ENCODE measurements around the gene PLK3.
"Not testable (repeated sequence)": the region's sequence is repeated elsewhere in the genome, so short reads cannot be mapped to it uniquely, and the experiment has no call there.

The PLK3 gene

DNA sequence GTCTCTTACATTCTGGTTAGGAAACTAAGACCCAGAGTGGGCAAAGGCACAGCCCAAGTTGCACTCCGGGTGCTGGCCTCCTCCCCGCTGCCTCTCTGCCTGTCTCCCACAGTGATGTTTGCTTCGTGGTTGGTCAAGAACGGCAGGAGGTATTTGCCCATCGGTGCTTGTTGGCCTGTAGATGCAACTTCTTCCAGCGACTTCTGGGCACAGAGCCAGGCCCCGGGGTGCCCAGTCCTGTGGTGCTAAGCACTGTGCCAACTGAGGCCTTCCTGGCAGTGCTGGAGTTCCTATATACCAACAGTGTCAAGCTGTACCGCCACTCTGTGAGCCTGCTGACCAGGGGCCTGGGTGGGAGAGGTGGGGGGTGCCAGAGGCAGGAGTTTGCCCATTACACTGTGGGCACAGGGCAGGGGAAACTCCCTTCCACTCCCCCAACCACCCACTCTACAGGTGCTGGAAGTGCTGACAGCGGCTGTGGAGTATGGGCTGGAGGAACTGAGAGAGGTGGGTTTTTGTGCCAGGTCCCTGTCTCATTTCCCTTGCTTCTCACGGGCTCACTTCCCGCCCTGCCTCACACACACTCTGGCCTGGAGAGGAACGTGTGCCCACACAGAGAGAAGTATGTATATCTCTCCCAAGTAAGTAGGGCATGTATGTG is 10.1 kb downstream of the PLK3 start:
- DNase-seq: peak; percentile 97

DNA sequence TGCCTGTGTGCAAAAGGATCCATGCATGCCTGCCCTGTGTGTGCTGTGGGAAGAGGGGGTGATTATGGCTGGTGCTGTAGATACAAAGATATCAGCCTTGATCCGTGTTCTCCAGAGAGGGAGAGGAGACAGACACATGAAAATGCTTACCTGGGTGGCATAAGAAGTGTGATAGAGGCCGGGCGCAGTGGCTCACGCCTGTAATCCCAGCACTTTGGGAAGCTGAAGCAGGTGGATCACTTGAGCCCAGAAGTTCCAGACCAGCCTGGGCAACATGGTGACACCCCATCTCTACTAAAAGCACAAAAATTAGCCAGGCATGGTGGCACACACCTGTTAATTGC is 10.6 kb downstream of the PLK3 start:
- DNase-seq: not testable (repeated sequence)

DNA sequence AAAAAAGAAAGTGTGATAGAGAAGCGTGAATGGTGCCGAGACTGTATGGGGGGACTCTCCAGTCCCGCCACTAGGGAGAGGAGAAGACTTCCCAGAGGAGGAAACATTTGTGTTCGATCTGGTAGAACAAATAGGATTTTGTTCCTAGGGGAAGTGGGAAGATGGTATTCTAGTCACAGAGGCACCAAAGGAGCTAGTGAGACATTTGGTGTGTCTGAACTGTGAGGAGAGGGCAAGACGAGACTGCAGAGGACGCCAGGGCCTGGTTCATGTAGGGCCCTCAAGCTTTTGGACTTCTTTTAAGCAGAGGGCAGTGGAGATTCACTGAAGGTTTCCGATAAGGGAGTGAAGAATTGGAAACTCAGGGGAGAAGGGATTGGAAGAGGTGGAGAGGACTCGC is 11.1 kb downstream of the PLK3 start:
- no peak for DNase-seq

DNA sequence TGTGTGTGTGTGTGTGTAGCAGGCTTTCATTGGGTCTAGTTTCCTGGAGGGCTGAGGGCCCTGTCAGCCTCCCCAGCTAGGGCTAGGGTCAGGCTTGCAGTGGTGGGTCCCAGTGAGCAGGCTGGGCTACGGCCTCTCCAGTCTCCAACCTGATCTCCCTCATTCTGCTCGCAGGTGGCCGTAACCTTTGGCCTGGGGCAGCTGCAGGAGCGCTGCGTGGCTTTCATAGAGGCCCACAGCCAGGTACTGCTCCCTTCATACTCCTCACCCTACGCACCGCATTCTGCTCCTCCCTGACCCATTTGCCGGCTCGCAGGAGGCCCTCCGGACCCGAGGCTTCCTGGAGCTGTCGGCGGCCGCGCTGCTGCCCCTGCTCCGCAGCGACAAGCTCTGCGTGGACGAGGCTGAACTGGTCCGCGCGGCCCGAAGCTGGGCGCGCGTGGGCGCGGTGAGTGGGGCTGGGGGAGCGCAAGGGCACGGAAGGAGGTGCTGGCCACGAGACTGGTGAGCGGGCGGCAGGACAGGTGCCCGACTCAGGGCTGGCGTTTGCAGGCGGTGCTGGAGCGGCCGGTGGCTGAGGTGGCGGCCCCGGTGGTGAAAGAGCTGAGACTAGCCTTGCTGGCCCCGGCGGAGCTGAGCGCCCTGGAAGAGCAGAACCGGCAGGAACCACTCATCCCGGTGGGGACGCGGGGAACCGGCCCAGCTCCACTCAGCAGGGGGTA is 12.8 kb downstream of the PLK3 start:
- DNase-seq: no peak

DNA sequence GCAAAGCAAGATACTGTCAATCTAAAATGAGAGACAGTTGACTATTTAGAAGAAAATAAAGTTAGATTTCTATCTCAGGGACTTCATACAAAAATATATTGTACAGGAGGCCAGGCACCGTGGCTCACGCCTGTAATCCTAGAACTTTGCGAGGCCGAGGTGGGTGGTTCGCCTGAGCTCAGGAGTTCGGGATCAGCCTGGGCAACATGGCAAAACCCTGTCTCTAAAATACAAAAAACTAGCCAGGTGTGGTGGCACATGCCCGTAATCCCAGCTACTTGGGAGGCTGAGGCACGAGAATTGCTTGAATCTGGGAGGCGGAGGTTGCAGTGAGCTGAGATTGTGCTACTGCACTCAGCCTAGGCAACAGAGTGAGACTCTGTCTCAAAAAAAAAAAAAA is 15.7 kb downstream of the PLK3 start:
- DNase-seq: not testable (repeated sequence)

DNA sequence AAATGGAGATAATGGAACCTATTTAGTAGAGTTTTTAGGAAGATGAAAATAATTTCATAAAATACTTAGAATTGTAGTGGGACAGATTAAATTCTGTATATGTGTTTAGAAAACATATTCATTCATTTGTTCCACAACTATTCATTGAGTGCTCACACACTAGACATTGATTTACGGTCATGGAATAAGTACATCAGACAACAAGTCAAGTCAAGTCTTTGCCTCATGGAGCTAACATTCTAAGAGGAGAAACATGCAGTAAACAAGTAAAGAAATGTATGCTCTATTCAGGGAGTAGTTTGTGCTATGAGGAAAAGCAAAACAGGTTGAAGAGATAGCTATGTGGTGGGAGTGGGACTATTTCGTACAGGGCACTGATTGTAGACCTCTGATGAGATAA is 17.1 kb downstream of the PLK3 start:
- DNase-seq: no peak

DNA sequence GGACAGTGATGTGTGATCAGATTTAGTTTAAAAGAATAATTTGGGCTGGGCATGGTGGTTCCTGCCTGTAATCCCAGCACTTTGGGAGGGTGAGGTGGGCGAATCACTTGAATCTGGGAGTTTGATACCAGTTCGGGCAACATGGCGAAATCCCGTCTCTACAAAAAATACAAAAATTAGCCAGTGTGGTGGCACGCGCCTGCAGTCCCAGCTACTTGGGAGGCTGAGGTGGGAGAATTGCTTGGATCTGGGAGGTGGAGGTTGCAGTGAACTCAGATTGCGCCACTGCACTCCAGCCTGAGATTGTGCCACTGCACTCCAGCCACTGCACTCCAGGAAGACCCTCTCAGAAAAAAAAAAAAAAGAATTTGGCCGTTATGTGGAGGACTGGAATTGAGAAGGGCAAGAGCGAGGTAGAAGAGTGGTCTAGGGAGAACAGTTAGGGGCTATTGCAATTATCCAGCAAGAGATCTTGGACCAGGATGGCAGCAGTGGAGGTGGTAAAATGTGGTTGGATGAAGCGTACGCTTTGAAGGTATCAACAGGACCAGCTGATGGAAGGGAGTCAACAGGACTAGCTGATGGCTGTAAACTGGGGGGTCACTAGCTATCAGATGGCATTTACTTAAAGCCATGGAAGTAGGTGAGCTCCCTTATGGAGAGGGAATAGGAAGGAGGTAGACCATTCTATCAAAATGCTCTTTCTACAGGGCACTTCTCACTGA is 17.8 kb downstream of the PLK3 start:
- no peak for DNase-seq

DNA sequence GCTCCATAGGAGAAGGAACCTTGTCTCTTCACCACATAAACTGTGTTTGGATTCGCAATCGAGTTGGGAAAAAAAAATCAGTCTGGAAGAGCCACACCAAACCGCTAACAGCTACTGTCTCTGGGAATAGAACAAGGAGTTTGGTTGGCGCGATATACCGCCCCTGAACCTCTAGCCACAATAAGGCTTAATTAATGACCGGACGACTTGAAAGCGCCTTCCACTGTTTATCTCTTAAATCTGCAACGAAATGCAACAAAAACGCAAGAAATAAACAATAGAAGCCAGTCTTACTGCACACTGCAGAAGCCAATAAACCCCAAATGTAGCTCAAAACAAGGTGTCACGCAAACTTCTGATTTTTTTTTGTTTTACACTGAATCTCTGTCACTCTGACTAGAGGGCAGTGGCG is 19.0 kb downstream of the PLK3 start:
- no peak for DNase-seq

DNA sequence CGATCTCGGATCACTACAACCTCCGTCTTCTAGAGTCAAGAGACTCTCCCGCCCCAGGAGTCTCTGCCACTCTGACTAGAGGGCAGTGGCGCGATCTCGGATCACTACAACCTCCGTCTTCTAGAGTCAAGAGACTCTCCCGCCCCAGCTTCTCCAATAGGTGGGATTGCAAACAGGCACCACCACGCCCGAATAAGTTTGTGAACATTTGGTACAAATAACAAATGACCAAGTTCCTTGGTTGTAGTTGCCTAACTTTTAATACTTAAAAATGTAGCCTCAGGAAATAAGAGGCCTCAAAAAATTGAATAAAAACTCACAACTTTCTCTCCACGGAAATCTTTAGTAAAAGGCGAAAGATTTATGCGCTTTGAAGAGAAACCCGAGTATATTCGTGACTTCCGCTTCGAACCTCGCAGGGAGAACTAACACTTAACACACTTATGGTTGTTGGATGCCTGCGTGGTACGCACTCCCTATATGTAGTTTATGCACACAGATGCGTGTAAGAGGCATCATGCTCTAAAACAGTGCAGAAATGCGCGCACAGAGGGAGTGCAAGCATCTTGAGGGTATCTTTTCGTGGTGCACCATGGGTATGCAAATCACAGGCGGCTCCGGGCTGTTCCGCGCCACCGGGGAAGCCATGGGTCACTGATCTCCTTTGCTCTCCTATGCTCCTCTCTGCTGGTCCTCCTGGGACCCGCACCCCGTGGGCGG is 19.6 kb downstream of the PLK3 start:
- DNase-seq: peak; percentile 89

DNA sequence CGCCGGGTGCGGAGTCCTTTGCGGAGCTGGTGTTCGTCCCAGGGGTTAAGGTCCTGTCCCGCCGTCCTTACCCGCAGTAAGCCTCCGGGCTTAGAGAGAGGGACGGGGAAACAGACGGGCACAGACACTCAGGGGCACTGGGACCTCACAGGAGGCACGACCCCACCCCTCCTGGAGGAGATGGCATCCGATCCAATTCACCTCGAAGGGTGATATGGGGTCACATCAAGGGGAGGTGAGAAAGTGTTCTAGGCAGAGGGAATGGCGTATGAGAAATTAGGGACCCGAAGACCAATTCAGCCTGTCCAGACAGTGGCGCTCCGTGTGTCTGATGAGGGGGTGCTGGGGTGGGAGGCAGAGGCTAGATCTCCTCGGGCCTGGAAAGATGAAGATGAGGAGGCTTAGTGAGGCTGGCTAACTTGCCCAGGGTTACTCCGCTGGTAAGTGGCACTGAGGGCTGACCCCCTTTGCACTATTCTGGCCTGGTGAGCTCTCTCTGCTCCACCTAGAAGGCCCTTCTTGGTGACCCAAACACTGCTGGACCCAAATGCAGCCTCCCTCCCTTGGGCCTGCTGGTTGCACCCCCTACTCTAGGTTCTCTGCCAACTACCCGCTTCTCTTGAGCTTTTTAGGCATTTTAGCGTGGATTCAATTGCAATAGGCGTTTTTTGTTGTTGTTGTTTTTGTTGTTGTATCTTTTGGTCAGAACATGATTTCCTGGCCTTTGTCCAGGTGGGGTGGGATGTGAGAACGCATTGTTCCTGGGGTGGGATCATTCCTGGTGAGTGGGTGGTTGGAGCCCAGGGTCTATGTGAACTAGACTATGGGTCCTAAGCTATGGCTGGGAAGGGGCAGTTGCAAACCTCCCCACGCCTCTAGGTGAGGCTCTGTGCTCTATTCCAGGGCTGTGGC is 20.4 kb downstream of the PLK3 start:
- no peak for DNase-seq

DNA sequence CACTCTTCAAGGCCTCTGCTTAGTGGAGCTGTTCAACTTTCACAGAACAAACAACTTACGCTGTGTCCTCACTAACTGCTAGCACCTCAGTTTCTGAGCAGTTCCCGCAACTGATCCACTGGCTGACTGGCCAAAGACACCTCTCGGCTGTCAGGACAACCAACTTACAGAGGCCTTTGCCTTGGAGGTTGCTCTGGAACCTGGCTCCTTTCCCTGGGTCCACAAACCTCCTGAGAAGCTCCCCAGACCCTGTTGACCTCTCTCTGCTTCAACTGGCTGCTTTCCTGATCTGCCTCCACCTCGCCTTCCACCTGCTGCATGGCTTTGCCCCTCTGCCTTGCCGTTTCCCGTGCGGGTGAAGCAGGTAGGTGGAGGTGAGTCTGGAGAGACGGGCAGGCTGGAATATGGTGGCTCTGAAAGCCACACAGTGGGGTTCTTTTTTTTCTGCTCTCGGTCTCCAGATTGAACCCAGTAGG is 21.1 kb downstream of the PLK3 start:
- no peak for DNase-seq

DNA sequence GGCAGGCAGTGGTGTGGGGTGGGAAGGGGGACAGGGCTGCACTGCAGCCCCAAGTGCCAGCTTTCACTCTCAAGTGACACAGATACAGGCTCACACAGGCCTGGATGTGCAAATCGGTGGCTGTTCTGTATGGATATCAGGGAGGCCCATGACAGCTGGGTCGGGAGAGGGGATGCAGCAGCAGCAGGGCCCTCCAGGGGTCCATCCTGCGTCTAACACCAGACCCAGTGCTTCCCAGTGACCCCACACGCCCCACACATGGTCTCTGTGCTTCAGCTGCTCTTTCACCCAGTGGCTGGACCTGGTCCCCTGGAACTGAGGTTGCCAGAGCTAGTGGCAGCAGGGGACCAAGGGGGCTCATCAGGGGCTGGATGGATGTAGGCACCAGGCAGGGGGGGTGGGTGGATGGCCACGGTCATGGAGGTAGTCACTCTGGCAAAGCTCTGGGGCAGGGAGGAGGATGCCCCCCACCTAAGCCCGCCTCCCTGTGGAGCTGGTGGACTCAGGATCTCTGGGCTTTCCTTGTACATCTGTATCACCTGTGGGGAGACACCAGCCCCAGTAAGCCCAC is 22.0 kb downstream of the PLK3 start:
- no peak for DNase-seq

DNA sequence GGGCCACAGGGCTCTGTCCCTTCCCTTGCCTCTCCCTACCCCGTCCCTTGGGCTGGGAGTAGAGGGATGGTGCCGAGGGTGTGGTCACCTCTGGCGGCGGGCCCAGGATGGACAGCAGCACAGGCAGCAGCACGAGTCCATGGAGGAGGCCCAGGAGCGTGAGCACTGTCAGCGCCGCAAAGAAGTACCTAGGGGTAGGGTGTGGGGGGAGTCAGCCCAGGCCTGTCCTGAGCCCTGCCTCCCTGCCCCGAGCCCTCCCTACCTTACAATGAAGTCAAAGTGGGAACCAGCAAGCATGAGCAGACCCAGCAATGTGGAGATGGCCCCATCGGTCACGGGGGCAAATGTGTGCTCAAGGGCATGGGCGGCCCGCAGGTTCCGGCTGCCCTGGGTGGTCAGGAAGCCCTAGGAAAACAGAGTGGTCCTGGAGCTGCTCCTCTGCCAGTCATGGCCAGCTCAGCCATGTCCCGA is 22.8 kb downstream of the PLK3 start:
- no peak for DNase-seq

DNA sequence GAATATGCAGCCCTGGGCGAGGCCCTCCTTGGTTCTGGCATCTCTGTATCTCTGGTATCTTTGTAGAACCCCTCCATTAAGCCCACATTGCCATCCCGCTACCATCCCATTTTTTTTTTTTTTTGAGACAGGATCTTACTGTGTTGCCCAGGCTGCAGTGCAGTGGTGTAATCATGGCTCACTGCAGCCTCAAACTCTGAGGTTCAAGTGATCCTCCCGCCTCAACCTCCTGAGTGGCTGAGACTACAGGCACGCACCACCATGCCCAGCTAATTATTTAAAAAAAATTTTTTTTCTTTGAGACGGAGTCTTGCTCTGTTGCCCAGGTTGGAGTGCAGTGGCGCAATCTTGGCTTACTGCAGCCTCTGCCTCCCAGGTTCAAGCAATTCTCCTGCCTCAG is 24.2 kb downstream of the PLK3 start:
- DNase-seq: not testable (repeated sequence)

DNA sequence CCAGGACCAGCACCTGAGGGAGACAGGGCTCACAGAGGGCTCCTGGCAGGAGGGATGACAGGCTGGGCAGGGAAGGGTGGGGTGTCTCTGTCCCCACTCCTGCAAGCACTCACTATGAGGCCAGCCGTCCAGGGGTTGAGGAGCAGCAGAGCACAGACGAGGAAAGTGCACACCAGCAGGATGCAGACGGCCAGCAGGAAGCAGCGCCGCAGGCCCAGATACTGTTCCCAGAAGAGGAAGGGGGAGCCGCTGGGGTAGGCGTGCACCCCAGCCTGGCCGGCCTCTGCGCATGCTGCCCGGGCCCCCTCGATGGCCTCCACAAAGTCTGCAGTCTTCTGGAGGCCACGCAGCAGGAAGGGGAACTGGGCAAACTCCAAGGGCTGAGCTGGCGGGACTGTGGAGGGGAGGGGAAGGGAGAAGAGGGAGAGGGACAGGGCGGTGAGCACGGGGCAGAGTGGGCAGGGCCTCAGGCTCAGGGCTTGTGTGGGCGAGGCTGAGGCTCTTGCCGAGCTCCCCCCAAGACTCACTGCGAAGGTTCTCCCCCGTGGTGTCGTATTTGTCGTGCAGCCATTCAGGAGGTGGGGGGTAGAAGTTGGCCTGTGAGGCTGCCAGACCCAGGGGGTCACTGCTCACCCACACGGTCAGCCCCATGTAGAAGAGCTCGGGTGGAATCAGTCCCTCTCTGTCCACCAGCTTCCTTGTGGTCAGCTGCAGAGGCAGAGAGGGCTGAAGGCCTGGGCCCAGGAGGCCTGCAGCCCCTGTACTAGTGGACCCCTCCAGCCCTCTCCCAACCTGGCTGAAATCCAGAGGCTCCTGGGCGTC is 26.4 kb downstream of the PLK3 start:
- no peak for DNase-seq

DNA sequence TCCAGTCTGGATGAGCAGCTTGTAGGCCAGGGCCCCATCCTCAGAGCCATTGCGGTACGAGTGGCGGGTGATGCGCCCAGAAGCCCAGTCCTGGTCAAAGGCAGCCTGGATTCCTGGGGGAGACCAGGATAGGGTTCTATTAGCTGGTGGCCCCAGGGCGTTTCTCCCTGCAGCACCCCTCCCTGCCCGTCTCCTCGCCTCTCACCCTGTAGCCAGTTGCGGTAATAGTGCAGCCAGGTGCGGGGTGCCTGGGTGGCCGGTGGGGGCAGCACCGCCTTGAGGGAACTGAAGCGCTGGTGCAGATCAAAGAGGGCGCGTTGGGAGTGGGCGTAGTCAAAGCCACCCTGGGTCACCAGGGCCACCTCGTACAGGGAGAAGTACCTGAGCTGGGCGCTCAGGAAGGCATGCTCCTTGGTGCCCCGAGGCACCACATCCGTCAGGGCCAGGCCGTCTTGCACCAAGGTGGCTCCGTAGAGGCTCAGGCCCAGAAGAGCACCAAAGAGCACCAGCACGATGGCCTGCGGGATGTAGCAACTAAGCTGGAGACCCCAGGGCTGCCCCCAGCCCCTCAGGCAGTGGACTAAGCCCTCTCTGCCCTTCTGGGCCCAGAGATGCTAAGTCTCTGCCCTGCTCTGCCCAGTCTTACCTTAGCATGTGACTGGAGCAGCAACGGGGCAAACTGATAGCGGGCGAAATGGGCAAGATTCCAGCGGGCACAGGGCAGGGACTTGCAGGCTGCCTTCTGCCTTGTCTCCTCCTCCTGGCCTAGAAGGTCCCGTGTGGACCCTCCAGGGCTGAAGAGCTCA is 27.2 kb downstream of the PLK3 start:
- DNase-seq: no peak

DNA sequence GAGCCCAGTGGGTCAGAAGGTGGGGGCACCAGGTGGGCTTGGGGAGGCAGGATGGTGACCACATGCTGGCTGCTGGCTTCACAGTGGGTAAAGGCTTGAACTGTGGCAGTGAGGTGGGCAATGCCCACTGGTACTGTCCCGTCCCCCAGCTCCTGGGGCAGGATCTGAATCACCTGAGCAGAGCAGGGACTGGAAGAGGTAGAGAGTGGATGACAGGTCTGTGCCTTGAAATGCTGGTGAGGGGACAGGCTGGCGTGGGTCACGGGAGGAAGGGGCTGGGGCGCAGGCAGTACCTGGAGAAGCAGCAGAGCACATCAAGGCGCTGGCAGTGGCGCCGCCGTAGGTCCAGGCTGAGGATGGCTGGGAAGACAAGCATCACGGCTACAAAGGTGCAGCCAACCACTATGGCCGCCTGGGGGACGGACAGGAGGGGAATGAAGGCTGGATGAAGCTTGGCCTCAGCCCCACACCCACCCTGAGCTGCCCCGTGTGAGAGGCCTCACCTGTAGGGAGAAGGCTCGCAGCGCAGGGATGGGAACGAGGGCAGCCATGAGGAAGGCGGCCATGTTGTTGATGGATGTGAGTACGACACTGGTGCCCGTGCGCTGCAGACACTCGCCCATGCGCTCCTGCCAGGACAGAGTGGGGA is 27.9 kb downstream of the PLK3 start:
- DNase-seq: no peak

DNA sequence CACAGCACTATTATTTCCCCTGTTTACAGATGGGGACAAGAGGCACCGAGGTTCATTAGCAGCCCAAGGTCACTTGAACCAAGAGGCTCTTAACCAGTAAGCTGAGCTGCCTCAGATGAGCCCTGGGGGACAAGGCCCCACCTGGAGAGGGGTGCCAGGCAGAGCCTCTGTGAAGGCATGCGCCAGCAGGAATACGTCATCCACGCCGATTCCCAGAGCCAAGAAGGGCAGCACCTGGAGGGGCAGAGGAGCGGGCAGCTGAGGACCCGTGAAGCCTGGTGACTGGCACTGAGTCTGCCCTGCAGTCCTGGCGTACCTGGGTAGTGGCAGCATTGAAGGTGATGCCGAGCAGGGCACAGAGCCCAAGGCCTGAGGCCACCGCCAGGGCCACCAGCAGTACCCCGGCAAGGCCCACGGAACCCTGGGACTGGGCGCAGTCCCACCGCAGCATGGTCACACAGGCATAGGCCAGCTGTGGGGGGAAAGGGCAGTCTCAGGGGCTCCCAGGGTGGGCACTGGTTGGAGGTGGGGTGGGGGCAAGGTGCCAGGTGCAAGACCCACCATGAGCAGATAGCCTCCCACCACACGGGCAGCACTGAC is 28.8 kb downstream of the PLK3 start:
- DNase-seq: no peak
